Measurements from ENCODE around the gene RIMS3.
"Not testable (repeated sequence)": the region's sequence is repeated elsewhere in the genome, so short reads cannot be mapped to it uniquely, and the experiment has no call there.

Gene RIMS3

DNA sequence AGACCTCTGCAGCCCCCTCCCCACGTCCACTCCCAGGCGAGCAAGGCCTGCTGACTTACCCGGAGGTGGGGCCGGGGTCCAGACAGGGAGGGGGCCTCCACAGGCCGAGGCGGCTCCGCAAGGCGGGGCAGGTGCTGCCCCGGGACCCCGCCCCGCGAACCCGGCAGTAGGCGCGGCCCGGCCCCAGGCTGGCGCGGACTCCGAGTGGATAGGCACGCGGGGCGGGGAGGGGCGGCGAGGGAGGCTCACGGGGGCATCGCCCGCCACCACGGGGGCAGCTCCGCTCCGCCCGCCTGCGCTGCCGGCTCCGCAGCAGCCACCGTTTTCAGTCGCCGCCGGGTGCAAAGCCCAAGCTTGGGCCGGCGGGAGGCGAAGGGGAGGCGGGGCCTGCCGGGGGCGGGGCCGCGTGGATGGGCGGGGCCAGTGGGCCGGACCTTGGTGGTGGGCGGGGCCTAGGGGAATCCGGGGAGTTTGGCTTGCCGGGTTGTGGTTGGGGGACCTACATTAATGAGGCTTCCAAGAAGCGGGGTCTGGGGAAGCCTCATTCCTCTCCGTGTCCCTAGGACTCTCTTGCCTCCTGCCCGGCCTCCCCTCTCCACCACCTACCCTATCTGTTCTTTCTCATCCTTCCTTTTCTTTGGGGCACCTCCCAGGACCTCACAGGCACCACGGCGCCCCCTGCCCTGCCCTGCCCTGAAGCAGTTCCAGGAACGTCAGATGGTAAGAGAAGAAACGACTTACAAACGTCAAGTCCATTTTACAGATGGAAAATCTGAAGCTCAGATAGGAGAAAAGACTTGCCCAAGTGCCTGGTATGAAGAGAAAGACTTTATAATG lies at the start of gene RIMS3:
Gene RIMS3, minus strand, starts transcription at position 348 of the 837 bp plus-strand sequence. CDS start 23,757 bp downstream, outside the sequence.
- peak; percentile 71 for DNase-seq

DNA sequence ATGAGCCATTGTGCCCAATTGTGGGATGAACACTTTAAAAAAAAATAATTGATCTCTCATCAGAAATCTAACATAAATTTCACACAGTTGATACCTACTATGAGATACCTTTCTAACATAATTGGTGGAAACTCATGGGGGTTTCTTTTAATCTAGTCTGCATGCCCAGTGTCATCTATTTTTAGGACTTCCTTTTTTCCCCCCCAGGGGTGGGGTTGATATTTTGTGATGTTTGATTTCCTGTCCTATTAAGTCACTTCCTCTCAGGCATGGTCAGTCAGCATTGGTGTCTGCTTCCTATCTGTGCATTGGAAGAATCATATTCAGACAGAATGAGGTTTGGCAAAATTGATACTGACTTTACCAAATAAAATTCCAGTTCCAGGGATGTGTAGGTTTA lies 47.5 kb upstream of the RIMS3 start:
- no peak for DNase-seq

DNA sequence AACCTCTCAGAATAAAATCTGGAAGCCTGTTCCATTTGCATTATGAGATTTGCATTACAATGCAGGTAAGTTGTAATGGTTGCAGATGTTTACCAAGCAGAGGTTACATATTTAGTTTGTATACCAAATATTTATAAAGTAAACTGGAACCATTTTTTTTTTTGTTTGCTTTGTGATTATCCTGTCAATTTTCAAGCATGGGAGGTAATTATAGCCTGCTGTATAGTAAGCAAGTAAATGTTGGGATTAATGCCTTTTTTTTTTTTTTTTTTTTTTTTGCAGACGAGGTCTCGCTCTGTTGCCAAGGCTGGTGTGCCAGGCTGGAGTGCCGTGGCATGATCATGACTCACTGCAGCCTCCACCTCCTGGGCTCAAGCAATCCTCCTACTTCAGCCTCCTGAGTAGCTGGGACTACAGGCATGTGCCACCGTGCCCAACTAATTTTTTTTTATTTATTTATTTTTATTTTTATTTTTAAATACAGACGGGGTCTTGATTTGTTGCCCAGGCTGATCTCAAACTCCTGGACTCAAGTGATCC lies 47.0 kb upstream of the RIMS3 start:
- DNase-seq = no peak

DNA sequence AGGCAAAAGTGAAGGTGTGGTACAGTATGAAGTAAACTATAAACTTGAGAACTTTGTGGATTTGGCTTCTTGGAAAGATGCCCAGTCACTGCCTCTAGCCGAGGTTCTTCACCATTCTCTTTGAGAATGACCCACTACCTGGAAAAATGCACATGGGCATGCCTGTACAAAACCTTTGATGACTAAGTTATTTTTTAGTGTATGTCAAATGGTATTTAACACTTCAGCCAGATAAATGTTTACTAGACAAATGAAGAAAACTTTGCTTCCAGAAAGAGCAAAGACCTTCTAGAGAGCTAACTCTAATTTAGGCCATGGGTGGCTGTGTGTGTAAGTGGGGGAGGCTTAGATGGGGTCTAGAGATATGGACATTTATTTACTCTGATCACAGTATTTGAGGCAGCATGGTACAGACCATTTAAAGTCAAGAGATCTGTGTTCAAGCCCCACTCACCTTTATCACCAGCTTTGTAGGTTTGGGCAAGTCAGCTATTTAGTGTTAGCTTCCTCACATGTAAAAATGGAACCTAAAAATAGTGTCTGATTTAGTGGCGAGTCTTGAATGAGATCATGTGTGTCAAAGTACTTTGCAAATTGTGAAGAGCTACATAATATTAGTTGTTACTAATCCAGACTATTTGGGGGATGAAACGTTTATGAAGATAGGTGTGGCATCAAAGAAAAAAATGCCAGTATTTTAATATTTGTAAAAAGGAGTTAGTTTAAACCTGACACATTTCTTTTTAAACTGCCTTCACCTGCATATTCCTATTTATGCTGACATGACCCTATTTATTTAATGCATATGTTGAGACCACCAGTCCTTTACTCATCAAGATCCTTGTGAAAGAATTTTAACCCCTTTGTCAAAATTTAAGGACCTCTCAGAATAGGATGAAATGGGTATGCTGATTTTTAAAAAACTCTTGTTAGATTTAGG lies 46.3 kb upstream of the RIMS3 start:
- DNase-seq = no peak

DNA sequence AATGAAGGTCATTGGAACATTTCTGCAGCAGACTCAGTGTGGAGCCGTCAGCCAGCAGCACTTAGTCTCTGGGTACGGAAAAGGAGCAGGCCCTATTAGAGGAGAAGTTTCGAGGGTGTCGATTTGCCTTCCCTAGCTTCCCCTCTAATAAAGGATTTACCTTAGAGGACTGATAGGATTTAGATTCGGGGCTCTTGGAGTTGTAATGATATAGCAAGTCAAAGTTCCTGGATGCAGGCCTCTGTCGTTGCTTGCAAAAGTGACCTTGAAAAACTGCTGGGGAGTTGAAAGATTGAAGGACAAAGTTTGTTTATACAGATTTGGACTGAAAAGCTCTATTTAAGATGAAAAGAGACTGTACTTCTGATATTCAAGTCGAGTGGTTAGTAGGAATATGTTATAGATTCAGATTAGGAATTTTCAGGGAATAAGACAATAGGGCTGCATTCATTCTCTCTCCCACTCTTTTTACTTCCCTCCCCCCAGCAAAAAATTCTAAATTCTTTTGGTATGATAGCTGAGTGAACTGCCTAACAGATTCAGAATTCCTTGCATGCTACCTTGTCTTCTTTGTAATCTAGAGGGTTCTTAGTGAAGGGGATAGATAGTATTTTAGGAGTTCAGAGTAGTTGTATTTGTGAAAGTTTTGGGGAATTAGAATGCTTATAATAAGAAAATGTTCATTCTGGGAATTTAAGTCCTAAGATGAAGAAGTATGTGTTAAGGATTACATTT lies 45.3 kb upstream of the RIMS3 start:
- no peak for DNase-seq

DNA sequence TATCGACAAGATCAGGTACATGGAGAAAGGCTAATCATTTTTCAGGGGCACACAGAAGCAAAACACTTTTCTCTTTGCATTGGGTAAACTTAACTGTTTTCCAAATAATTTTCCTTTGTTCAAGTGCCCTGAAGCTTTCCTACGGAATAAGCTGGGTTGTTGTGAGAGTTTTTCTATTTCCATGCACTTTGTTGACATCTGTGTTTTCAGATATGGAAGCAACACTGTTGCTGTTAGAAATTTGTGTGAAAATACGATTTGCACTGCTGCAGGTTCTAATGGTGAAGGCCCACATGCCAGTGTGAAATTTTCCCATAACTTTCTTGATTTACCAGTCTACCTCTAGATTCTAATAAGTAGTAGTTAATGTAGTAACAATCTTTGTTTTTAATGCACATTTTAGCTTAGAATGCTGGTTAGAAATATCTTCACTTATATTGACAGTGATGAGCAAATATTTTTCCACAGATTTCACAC lies 44.4 kb upstream of the RIMS3 start:
- DNase-seq = no peak

DNA sequence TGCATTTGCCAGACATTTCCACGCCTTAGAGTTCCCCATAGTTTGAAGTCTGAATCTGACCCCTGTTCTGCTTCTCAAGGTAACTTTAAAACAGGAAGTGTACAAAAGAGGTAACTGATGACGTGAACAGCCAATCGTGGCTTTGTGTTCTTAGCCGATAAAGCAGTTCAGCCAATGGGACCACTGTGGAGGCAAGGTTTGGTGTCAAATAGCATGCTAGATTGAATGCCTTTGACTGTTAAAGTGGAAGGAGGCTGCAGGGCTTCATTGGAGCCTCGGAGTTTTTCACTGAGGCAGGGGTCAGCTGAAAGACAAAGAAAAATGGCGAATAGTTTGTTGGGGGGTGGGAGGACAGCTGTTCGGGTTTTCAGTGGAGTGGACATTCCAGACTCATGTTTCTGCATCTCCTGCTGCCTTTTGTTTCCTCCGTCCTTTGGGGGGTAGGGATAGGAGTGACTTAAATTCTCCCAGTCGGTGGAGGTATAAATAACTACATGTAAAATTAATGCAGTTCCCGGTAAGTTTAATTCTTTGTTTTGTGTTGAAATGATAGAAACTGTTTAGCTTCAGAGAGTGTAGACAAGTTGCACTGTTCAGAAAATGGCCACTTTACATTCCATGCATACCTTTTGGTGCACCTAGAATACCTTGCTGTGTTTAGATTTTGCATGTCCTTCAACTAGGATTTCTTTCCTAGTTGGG lies 43.8 kb upstream of the RIMS3 start:
- peak; percentile 61 for DNase-seq

DNA sequence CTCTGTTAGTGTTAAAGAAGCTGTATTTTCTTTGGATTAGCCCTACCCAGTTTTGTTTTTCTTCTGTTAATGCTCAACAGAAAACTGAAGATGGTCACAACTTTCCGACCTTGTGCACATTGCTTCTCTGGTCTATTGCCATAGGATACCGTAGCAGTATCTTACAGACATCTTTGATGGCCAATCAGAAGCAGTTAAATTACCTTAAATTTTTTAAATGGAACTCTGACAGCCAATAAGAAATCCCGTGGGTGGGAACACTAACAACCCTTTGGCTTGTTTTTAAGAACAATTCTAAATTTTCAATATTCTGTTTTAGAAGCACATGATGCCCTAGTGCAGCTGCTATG lies 43.2 kb upstream of the RIMS3 start:
- no peak for DNase-seq

DNA sequence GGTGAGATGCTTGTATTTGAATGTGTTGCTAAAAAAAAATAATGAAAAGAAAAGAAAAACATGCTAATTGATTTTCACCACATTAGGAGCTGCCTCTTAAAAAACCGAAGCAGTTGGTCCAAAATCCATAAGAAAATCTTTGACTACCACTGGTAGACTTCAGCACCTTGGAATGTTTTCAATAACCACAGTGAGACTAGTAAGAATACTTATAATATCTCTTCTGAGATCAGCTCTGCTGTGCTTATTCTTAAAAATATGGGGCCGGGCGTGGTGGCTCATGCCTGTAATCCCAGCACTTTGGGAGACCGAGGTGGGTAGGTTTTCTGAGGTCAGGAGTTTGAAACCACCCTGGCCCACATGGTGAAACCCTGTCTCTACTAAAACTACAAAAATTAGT lies 41.1 kb upstream of the RIMS3 start:
- DNase-seq = no peak

DNA sequence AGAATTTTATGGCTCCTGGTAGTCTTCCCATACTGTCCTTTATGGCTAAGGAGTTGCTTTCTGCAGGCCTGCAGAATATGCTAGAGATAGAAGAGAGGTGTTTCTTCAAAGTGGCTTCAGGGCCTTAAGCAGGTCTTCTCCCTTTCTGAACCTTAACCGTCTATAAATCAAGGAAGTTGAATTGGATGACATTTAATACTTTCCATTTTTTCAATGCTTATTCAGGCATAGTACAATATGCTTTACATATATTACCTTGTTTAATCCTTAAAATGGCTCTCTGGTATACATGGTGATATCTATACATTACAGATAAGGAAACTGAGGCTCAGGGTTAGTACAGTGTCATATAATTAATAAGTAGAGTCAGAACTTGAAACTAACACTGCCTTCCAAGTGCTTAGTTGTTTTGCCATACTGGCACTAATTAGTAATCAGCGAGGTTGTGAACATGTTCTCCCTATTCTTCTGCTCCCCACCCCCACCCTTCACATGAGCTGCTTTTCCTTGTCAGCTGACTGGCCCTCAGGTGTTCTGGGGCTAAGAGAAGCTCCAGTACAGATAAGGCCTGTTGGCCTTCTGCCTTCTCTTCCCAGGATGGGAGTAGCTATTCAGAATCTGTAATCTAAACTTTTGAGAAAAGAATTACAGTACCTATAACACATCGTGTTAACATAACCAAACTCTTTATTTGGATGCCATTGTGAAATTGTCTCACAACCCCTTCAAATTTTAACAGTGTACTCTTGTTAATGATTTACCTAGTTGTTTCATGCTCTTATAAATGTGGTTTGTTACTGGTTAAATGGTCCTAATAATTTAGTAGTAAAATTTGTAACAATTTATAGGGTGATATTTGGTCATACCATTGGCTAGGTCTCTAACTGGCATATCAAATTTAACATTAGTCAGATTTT lies 39.6 kb upstream of the RIMS3 start:
- no peak for DNase-seq

DNA sequence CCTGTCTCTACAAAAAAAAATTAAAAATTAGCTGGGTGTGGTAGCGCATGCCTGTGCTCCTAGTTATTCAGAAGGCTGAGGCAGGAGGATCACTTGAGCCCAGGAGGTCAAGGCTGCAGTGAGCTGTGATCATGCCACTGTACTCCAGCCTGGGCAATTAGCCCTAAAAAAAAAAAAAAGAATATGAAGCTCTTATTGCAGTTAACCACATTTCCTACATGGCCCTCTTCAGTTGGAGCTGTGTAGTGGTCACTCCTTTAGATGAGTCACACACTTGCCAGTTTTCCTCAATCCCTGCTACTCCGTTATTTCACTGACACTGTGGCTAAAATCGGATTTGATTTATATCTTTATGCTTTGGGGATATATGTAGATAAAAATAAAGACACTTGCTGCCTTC lies 37.8 kb upstream of the RIMS3 start:
- DNase-seq = no peak

DNA sequence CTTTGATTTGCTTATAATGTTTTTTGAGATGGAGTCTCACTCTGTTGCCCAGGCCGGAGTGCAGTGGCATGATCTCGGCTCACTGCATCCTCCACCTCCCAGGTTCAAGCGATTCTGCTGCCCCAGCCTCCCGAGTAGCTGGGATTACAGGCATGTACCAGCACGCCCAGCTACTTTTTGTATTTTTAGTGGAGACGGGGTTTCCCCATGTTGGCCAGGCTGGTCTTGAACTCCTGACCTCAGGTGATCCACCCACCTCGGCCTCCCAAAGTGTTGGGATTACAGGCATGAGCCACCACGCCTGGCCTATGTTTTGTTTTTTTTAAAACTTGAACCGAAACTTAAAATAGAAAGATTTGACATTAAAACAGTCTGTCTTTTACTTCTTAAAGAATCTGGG lies 37.3 kb upstream of the RIMS3 start:
- DNase-seq = not testable (repeated sequence)

DNA sequence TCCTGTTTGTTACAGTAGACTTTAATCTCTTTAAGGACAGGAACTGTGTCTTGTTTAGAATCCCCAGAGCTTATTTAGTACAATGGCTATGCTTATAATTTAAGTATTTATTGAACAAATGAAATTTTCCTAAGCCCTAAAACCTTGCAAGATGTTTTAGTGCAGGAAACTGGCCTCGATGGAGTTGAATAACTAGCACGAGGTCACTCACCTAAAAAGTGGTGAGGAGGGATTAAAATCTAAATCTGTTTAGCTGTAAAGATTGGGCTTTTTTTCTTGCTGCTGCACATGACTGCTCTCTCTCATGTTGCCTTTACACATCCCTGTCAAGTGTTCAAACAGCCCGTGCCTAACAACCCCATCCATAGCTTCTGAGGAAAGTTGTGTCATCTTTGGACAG lies 36.2 kb upstream of the RIMS3 start:
- no peak for DNase-seq

DNA sequence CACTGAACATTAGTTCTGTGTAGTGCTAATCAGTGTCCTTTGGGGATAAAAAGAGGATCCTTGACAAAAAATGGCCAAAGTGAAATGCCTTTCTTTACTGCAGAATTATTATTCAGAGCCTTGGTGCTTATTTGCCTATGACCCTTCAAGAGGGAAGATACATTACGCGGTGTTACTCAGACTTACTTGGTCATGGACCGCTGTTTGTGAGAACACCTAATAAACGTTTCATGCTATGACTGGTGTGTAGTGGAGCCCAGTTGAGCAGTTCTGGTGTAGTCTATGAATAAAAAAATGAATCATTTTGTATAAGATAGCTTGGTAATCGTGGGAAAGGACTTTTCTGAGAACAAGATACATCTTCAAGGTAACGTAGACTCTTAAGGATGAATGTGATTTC lies 34.3 kb upstream of the RIMS3 start:
- DNase-seq = no peak

DNA sequence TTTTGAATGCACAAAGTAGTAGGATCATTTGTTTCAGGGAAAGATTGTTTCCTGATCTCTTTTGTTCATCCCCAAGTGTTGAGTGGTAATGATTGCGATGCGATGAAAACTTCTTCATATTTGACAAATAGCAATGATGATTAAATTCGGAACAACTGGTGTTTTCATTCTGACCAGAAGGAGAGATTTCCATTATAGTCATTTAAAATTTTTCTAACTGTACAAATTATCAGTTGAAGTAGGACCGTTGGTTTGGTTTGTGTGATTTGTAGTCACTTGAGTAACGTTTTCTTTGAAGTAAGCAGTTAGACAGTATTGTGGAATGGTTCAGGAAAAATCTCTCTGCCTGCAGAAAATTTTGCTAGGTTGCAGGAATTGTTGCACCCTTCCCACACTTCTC lies 32.0 kb upstream of the RIMS3 start:
- DNase-seq = no peak

DNA sequence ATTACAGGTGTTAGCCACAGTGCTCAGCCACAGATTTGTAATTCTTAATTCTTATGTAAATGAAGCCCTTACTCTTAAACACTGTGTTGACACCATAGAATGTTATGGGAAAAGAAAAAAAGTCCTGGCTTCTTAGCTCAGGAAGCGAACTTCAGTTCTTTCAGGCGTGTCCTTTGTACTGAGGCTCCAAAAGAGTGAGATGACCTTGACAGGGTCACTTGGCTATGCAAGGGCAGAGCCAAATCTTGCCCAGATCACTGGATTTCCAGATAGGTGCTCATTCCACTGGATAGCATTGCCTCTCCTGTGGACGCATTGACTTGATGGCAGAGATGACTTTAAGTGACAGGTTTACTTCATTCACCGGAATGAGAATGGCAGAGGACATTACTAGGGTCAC lies 30.8 kb upstream of the RIMS3 start:
- no peak for DNase-seq

DNA sequence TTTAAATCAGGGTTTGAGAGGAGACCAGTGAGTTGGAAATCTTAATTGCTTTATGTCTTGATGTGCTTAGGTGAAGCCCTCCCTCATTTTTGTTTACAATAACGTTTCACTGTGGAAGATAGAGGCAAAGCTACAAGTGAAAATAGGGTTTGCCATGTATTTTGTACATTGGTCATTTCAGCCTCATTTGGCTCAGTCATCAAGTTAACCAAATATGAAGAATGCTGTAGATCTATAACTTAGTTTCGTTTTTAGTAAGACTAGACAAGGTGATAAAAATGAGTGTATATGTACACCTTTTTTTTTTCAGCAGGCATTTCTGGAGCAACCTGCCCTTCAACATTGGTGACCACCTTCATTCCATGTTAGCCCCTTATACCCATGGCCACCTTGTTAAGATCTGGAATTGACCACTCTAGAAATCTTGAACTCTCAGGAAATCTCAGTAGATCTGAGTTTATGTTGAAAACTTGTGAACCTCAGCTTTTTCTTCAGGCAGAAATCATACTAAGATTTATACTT lies 28.9 kb upstream of the RIMS3 start:
- no peak for DNase-seq

DNA sequence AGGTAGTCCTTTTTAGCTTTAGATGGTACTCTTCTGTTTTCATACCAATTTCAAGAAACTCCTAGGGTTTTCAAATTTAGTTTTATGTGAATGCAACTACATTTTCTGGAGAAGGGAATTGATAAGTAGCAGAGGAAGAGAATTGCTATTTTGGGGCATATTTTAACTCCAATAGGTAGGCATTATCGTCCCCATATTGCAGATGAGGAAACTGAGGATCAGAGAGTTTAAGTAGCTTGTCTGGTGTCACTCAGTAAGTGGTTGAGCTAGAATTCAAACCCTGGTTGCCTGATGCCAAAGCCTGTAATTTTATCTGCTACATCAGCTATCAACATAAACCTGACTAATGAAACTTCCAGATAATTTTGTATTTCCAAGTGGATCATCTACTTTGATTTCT lies 27.9 kb upstream of the RIMS3 start:
- DNase-seq = no peak

DNA sequence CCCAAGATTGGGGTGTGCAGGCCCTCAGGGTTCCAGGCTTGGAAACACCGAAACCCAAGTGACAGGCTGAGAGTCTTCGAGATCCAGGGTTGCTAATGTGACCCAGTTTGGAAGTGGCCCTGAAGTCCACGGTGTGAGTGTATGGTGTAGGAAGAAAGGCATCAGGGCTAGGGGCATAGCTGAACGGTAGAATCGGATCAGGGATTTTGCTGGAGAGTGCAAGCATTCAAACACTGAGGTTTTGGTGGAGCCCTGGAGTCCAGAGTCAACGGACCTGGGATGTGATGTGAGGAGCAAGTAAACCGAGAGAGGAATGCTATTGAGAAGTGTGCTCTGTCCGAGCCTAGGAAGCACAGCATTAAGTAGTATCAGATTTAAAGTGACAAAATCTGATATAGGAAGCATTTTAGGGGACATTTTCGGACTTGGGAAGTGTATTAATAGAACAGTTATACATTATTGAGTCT lies 27.0 kb upstream of the RIMS3 start:
- DNase-seq = no peak

DNA sequence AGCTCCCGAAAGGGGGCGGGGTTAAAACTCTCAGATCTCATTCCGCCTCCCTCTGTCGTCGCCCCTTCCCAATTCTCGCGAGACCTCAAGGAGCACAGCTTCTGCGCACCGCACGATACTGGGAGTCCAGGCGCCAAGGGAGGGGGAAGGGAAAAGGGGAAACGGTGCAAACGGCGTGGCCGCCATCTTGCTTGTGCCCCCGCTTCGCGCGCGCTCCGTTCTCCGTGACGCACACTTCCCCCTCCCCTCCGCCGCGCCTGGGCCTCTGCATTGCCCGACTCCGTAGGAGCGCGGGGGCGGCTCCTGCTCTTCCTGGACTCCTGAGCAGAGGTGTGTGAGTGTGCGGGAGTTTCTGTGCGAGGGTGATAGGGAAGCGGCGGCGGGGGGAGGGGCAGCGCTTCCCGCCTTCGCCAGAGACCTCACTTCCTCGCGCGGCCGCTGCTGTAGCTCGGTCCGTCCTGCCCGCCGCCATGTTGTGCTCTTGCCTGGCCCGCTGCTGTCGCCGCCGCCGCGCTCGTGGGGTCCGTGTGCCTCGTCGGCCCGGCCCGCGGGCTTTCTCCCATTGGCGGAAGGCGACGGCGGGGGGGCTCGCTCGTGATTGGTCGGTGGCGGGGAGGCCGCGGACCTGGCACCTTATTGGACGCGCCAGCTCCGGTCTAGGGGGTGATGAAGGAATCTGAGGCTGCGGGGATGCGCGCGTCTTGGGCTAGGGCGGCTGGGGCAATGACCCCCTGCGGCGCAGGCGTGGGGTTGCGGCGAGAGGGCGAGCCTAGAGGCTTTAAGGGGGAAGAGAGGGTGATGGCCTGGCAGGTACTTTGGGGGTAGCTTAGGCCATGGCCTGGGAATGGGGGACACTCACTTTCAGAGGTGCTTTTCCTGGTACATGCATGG lies 26.3 kb upstream of the RIMS3 start, which contains the start of gene NFYC:
Gene NFYC, plus strand, starts transcription at position 167 of the 891 bp plus-strand sequence. CDS start 47,140 bp downstream, outside the sequence.
- peak; percentile 95 for DNase-seq
